ENCODE data around the gene GUCY2F.

Gene GUCY2F

GRCh38 chrX:109472939-109473735 is 8.7 kb downstream of the GUCY2F start:
- peaks cover 23% of the 10 kb centered on the region for H3K4me1 ChIP-seq (ENCODE audit: control insufficient read depth, insufficient read depth, low read length)
- H3K4me2 ChIP-seq (ENCODE audit: low read length), result peak overlapping the region; percentile 57
- H3K9ac ChIP-seq (ENCODE audit: low read depth, low read length), result no peak overlapping the region
- H3K4me3 ChIP-seq (ENCODE audit: low read length), result no peak overlapping the region
- H3K36me3 ChIP-seq (ENCODE audit: insufficient read depth, low read length), result no peaks in the 10 kb centered on the region
- H3K9me3 ChIP-seq (replicated peaks; ENCODE audit: low read length), result no peaks in the 10 kb centered on the region
- H3K27me3 ChIP-seq (ENCODE audit: control insufficient read depth, insufficient read depth, low read length), result peaks cover 5% of the 10 kb centered on the region

DNA sequence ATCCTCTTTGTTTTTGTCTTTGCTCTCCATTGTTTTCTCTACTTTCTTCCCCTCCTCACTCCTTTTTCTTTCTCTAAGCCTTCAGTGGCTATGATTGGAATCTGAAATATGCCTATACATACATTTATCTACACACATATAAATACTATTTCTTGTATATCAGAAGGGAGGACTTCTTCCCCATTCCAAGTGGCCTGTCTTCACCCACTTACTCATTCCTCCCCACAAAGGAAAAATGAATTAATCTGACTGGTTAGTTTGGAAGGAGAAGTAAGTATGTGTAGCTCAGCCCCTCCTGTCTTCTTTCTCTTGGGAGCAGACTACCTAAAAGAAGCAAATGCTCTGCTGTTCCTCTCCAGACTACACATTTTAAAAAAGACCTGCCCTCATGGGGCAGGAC is 17.7 kb downstream of the GUCY2F start:
- peaks cover 39% of the 10 kb centered on the region for H3K27me3 ChIP-seq (ENCODE audit: control insufficient read depth, insufficient read depth, low read length)
- no peak overlapping the region for H3K4me3 ChIP-seq (ENCODE audit: low read length)
- H3K36me3 ChIP-seq (ENCODE audit: insufficient read depth, low read length), result no peaks in the 10 kb centered on the region
- H3K9ac ChIP-seq (ENCODE audit: low read depth, low read length), result no peak overlapping the region
- H3K9me3 ChIP-seq (replicated peaks; ENCODE audit: low read length), result no peaks in the 10 kb centered on the region
- H3K4me2 ChIP-seq (ENCODE audit: low read length), result no peak overlapping the region
- H3K4me1 ChIP-seq (ENCODE audit: control insufficient read depth, insufficient read depth, low read length), result no peaks in the 10 kb centered on the region

- Histone ChIP-seq H3K36me3 (ENCODE audit: insufficient read depth, low read length) (no peaks in the 10 kb centered on the region), H3K4me3 (ENCODE audit: low read length) (no peak overlapping the region), H3K27me3 (ENCODE audit: control insufficient read depth, insufficient read depth, low read length) (peaks cover 39% of the 10 kb centered on the region), H3K4me1 (ENCODE audit: control insufficient read depth, insufficient read depth, low read length) (no peaks in the 10 kb centered on the region), H3K4me2 (ENCODE audit: low read length) (no peak overlapping the region), H3K9me3 (replicated peaks; ENCODE audit: low read length) (no peaks in the 10 kb centered on the region), H3K9ac (ENCODE audit: low read depth, low read length) (no peak overlapping the region)
Measured at GRCh38 chrX:109463784-109464183, 18.1 kb downstream of the GUCY2F start.

- H3K27me3 ChIP-seq (ENCODE audit: control insufficient read depth, insufficient read depth, low read length), result peaks cover 34% of the 10 kb centered on the region
- H3K36me3 ChIP-seq (ENCODE audit: insufficient read depth, low read length), result no peaks in the 10 kb centered on the region
- H3K4me2 ChIP-seq (ENCODE audit: low read length), result no peak overlapping the region
- H3K9ac ChIP-seq (ENCODE audit: low read depth, low read length), result no peak overlapping the region
- H3K9me3 ChIP-seq (replicated peaks; ENCODE audit: low read length), result no peaks in the 10 kb centered on the region
- no peaks in the 10 kb centered on the region for H3K4me1 ChIP-seq (ENCODE audit: control insufficient read depth, insufficient read depth, low read length)
- H3K4me3 ChIP-seq (ENCODE audit: low read length), result no peak overlapping the region
Measured at GRCh38 chrX:109448282-109448938, 33.5 kb downstream of the GUCY2F start.

GRCh38 chrX:109441266-109441665 is 40.6 kb downstream of the GUCY2F start:
- no peaks in the 10 kb centered on the region for H3K36me3 ChIP-seq (ENCODE audit: insufficient read depth, low read length)
- H3K4me2 ChIP-seq (ENCODE audit: low read length), result no peak overlapping the region
- H3K9me3 ChIP-seq (replicated peaks; ENCODE audit: low read length), result no peaks in the 10 kb centered on the region
- H3K4me1 ChIP-seq (ENCODE audit: control insufficient read depth, insufficient read depth, low read length), result no peaks in the 10 kb centered on the region
- no peak overlapping the region for H3K9ac ChIP-seq (ENCODE audit: low read depth, low read length)
- H3K27me3 ChIP-seq (ENCODE audit: control insufficient read depth, insufficient read depth, low read length), result peaks cover 23% of the 10 kb centered on the region
- no peak overlapping the region for H3K4me3 ChIP-seq (ENCODE audit: low read length)

DNA sequence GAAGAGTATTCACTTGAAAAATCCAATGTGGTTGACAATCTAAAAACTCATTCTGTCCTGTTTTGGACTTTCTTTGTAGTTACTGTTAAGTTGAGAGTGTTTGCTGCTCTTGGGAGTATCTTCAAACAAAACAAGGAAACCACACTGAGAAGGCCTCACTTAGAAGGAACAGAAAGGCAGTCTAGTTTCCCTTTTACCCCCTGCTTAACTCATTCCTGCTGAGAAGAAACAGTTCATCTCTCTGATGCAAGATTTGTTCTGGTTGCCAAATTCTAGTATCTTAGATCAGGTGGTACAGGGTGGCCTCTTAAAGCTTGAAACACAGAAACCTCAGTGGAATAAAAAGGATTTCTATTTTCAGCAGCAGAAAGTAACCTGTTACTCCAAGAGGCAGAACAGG is 41.4 kb downstream of the GUCY2F start:
- H3K4me2 ChIP-seq (ENCODE audit: low read length), result no peak overlapping the region
- no peak overlapping the region for H3K4me3 ChIP-seq (ENCODE audit: low read length)
- no peaks in the 10 kb centered on the region for H3K36me3 ChIP-seq (ENCODE audit: insufficient read depth, low read length)
- peaks cover 23% of the 10 kb centered on the region for H3K27me3 ChIP-seq (ENCODE audit: control insufficient read depth, insufficient read depth, low read length)
- H3K9me3 ChIP-seq (replicated peaks; ENCODE audit: low read length), result no peaks in the 10 kb centered on the region
- no peaks in the 10 kb centered on the region for H3K4me1 ChIP-seq (ENCODE audit: control insufficient read depth, insufficient read depth, low read length)
- no peak overlapping the region for H3K9ac ChIP-seq (ENCODE audit: low read depth, low read length)

- H3K4me2 ChIP-seq (ENCODE audit: low read length), result no peak overlapping the region
- no peaks in the 10 kb centered on the region for H3K36me3 ChIP-seq (ENCODE audit: insufficient read depth, low read length)
- H3K4me3 ChIP-seq (ENCODE audit: low read length), result no peak overlapping the region
- H3K9ac ChIP-seq (ENCODE audit: low read depth, low read length), result no peak overlapping the region
- H3K4me1 ChIP-seq (ENCODE audit: control insufficient read depth, insufficient read depth, low read length), result no peaks in the 10 kb centered on the region
- H3K9me3 ChIP-seq (replicated peaks; ENCODE audit: low read length), result no peaks in the 10 kb centered on the region
- peaks cover 21% of the 10 kb centered on the region for H3K27me3 ChIP-seq (ENCODE audit: control insufficient read depth, insufficient read depth, low read length)
Measured at GRCh38 chrX:109409181-109409580, 72.7 kb downstream of the GUCY2F start.

DNA sequence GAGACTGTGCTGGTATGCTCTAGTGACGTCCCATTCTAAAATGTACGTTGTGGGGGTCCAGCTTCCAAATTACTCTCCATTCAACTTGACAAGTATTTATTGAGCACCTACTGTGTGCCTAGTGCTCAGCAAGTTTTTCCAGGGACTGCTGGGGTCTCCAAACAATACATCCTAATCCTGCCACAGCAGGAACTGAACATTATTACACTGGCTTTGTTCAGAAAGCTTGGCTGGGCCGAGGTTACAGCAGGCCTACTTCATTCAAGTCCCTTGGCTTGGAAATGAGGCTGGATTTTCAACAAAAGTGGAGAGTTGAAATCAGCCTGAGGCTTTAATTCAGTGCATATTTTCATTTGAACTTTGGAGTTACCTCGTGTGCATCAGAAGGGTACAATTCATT is 78.0 kb downstream of the GUCY2F start:
- H3K9me3 ChIP-seq (replicated peaks; ENCODE audit: low read length), result no peaks in the 10 kb centered on the region
- no peaks in the 10 kb centered on the region for H3K4me1 ChIP-seq (ENCODE audit: control insufficient read depth, insufficient read depth, low read length)
- H3K4me2 ChIP-seq (ENCODE audit: low read length), result no peak overlapping the region
- H3K4me3 ChIP-seq (ENCODE audit: low read length), result no peak overlapping the region
- H3K36me3 ChIP-seq (ENCODE audit: insufficient read depth, low read length), result no peaks in the 10 kb centered on the region
- H3K27me3 ChIP-seq (ENCODE audit: control insufficient read depth, insufficient read depth, low read length), result peaks cover 40% of the 10 kb centered on the region
- H3K9ac ChIP-seq (ENCODE audit: low read depth, low read length), result no peak overlapping the region

- Histone ChIP-seq H3K4me2 (ENCODE audit: low read length) (no peak overlapping the region), H3K27me3 (ENCODE audit: control insufficient read depth, insufficient read depth, low read length) (peaks cover 67% of the 10 kb centered on the region), H3K4me1 (ENCODE audit: control insufficient read depth, insufficient read depth, low read length) (no peaks in the 10 kb centered on the region), H3K9ac (ENCODE audit: low read depth, low read length) (no peak overlapping the region), H3K4me3 (ENCODE audit: low read length) (no peak overlapping the region), H3K9me3 (replicated peaks; ENCODE audit: low read length) (no peaks in the 10 kb centered on the region), H3K36me3 (ENCODE audit: insufficient read depth, low read length) (no peaks in the 10 kb centered on the region)
Measured at GRCh38 chrX:109399831-109400230, 82.1 kb downstream of the GUCY2F start.

GRCh38 chrX:109398833-109399232 is 83.1 kb downstream of the GUCY2F start:
- Histone ChIP-seq H3K36me3 (ENCODE audit: insufficient read depth, low read length) (no peaks in the 10 kb centered on the region), H3K4me3 (ENCODE audit: low read length) (no peak overlapping the region), H3K9ac (ENCODE audit: low read depth, low read length) (no peak overlapping the region), H3K4me1 (ENCODE audit: control insufficient read depth, insufficient read depth, low read length) (no peaks in the 10 kb centered on the region), H3K9me3 (replicated peaks; ENCODE audit: low read length) (no peaks in the 10 kb centered on the region), H3K27me3 (ENCODE audit: control insufficient read depth, insufficient read depth, low read length) (peaks cover 71% of the 10 kb centered on the region), H3K4me2 (ENCODE audit: low read length) (no peak overlapping the region)

- Histone ChIP-seq H3K4me1 (ENCODE audit: control insufficient read depth, insufficient read depth, low read length) (no peaks in the 10 kb centered on the region), H3K4me3 (ENCODE audit: low read length) (no peak overlapping the region), H3K27me3 (ENCODE audit: control insufficient read depth, insufficient read depth, low read length) (peaks cover 74% of the 10 kb centered on the region), H3K4me2 (ENCODE audit: low read length) (no peak overlapping the region), H3K36me3 (ENCODE audit: insufficient read depth, low read length) (no peaks in the 10 kb centered on the region), H3K9me3 (replicated peaks; ENCODE audit: low read length) (no peaks in the 10 kb centered on the region), H3K9ac (ENCODE audit: low read depth, low read length) (no peak overlapping the region)
Measured at GRCh38 chrX:109398061-109398460, 83.8 kb downstream of the GUCY2F start.

GRCh38 chrX:109393859-109394258 is 88.0 kb downstream of the GUCY2F start:
- Histone ChIP-seq H3K4me3 (ENCODE audit: low read length) (no peak overlapping the region), H3K27me3 (ENCODE audit: control insufficient read depth, insufficient read depth, low read length) (peaks cover 73% of the 10 kb centered on the region), H3K4me1 (ENCODE audit: control insufficient read depth, insufficient read depth, low read length) (no peaks in the 10 kb centered on the region), H3K4me2 (ENCODE audit: low read length) (no peak overlapping the region), H3K36me3 (ENCODE audit: insufficient read depth, low read length) (no peaks in the 10 kb centered on the region), H3K9ac (ENCODE audit: low read depth, low read length) (no peak overlapping the region), H3K9me3 (replicated peaks; ENCODE audit: low read length) (no peaks in the 10 kb centered on the region)
